Measurements from ENCODE around the gene CYTH1. TPM values are rescaled to one million over a fixed set of nuclear protein-coding genes. Genes with fewer than 3 reads are reported as not detected.

CYTH1 gene
- total RNA-seq, 1 experiment from 2014 or later, result 9.7 TPM

GRCh38 chr17:78629436-78629995, 152.6 kb downstream of the CYTH1 start:
- no peak overlapping the region for H4K91ac ChIP-seq (ENCODE audit: insufficient read length, low read depth, low read length)
- Mint-ChIP-seq H3K4me3 (no peak overlapping the region; a peak in 1 of 5 replicates), H3K27me3 (ENCODE audit: low read depth) (no peaks in the 10 kb centered on the region), H3K9me3 (0 out of 5 replicates have a peak, but pooled peaks cover 0 to 2% of the 10 kb centered on the region in 2 experiments), H3K4me1 (0 out of 4 replicates have a peak, but pooled peaks cover 0 to 3% of the 10 kb centered on the region in 2 experiments), H3K36me3 (ENCODE audit: insufficient read depth in 1 of 3, low read depth in 3 of 3) (no peaks in the 10 kb centered on the region), H3K27ac (no peak overlapping the region)
- H3K4ac ChIP-seq (ENCODE audit: low read depth, low read length), result no peak overlapping the region
- H3K79me1 ChIP-seq (ENCODE audit: insufficient read depth, low read depth, low read length, poor library complexity, severe bottlenecking), result no peaks in the 10 kb centered on the region
- no CpG with 5 or more reads among the region's 23 CpGs for WGBS (ENCODE audit: extremely low coverage, insufficient read length, low lambda C conversion rate)
- no peak overlapping the region for H3K4me2 ChIP-seq (ENCODE audit: insufficient read depth, insufficient read length, low read length)
- H2AK5ac ChIP-seq (ENCODE audit: insufficient read length, low read length), result no peak overlapping the region
- H3K56ac ChIP-seq (ENCODE audit: insufficient read length, low read depth, low read length), result no peak overlapping the region
- no peak overlapping the region for H3T11ph ChIP-seq (ENCODE audit: low read length)
- DNase-seq, result no peak
- H4K5ac ChIP-seq (ENCODE audit: insufficient read length, low read depth, low read length), result no peak overlapping the region
- H3K27me3 ChIP-seq (ENCODE audit: insufficient read depth, low read length), result no peaks in the 10 kb centered on the region
- H3K18ac ChIP-seq (ENCODE audit: insufficient read length, low read depth, low read length), result no peak overlapping the region
- H3K9me3 ChIP-seq (ENCODE audit: control insufficient read depth, low read depth, low read length), result no peaks in the 10 kb centered on the region
- no peak for TF ChIP-seq CTCF (conservative IDR thresholded peaks at IDR 0.05)
- H3K23ac ChIP-seq (ENCODE audit: insufficient read length, low read depth, low read length), result no peak overlapping the region
- no peaks in the 10 kb centered on the region for H3K4me1 ChIP-seq (ENCODE audit: insufficient read depth, low read length)
- H3K27ac ChIP-seq (ENCODE audit: insufficient read length, low read depth, low read length), result no peak overlapping the region
- H3K23me2 ChIP-seq (ENCODE audit: insufficient read length, low read depth, low read length, poor library complexity, severe bottlenecking), result no peaks in the 10 kb centered on the region
- no peak overlapping the region for H2BK15ac ChIP-seq (ENCODE audit: low read depth, low read length)
- no peaks in the 10 kb centered on the region for H3K79me2 ChIP-seq (ENCODE audit: insufficient read depth, low read length)
- H2BK12ac ChIP-seq (ENCODE audit: insufficient read length, low read depth, low read length), result no peak overlapping the region
- H4K20me1 ChIP-seq (ENCODE audit: control insufficient read depth, insufficient read depth, insufficient read length), result no peaks in the 10 kb centered on the region
- H2BK120ac ChIP-seq (ENCODE audit: low read depth, low read length, poor library complexity, severe bottlenecking), result no peak overlapping the region
- no peak overlapping the region for H2AFZ ChIP-seq (ENCODE audit: low read length)
- H4K8ac ChIP-seq (replicated peaks; ENCODE audit: insufficient read length, low read depth, low read length), result no peak overlapping the region
- no peak overlapping the region for H2BK20ac ChIP-seq (ENCODE audit: low read depth, low read length, poor library complexity, severe bottlenecking)
- H3K14ac ChIP-seq (ENCODE audit: insufficient read depth, low read length), result no peak overlapping the region
- H3K9ac ChIP-seq (ENCODE audit: extremely low read depth, insufficient read length, low read length), result no peak overlapping the region
- no peak overlapping the region for H2BK5ac ChIP-seq (ENCODE audit: insufficient read length, low read length)
